GM18858 (cell line): ENCODE measurements around the gene SLC38A8.

ENCODE experiments used
- ATAC-seq: cut with Tn5 transposase; IDR thresholded peaks from one replicate; pipeline ENCODE4 v1.9.1; 2021; ENCODE audit not compliant: unreplicated experiment

SLC38A8 gene

DNA sequence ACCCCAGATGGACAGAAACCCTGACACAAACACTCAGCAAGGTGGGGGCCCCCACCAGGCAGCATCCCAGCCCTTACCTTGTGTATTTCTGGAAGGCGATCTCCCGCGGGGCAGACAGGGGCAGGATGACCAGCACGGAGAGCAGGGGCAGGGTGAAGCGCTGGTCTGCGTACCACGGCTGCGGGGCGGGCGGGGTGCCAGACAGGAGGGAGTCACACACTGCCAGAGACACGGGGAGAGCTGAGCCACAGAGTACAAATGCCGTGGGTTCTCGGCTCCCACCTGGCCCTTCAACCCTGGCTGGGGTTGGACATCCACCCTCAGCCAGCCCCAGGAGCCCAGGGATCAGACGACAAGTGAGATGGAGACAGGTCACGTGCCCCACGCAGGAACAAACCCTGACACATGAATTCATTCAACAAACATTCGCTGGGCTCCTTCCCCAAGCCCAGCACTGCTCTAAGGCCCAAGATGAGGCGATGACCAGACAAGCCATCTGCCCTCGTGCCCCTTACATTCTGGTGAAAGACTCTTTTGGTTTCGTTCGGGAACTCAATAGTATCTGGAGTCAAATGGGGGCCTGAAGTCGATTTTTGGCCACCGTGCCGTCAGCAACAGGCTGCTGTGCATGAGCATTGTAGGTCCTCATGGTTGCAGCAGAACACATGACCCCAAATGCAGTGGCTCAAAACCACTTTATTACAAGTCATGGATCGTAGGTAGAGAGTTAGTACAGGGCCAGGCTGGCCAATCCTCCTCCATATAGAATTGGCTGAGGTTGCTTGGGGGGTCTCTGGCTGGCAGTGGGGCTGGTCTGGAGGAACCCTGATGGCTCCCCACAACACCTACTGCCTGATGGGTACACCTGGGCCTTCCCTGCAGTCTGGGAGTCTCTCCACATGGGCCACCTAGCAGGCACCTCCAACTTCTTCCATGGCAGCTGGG lies 9.1 kb downstream of the SLC38A8 start:
- no peak for ATAC-seq

DNA sequence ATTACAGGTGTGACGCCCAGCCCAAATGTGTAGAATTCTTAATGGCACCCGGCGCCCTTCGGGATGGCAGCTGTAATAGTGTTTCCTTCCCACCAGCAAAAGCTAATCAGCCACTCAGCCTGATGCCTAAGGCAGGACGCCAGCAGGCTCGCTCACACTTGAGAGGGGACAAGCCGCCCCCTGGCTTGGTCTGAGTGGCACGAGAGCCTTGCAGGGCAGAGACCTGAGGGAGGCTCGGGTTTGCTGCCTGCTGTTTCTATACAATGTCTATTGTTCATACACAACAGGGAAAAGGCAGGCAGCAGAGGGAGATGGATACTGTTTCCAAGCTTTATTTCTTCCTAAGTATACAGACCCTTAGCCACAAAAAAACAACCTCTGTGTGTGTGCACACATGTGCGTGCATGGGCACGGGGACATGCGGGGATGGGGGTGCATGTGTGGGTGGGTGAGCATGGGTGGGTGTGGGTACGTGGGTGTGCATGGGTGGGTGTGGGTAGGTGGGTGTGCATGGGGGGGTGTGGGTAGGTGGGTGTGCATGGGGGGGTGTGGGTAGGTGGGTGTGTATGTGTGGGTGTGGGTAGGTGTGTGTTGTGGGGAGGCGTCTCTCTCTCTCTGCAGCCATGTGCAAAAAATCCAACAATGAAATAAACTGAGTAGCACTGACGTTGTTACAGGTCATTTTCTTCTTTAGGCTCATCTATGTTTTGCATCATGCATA lies 10.0 kb downstream of the SLC38A8 start:
- ATAC-seq, result no peak

DNA sequence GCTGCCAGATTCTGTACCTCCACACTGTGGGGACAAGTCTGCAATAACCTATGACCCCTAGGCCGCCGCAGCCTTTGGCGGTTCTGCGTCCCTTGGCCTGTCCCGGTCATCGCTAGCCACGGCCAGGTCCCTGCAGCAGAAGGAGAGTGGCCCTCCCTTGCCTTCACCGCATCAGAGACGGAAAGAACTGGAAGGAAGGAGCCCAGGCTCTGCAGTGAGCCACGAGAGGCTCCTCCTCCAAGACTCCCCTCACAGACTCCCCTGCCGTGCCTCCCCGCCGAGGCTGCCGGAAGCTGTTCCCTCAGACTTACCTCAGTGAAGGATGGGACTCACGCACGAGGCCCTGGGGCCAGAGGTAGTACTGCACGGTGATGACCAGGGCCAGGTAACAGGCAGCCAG lies 11.0 kb downstream of the SLC38A8 start:
- no peak for ATAC-seq

DNA sequence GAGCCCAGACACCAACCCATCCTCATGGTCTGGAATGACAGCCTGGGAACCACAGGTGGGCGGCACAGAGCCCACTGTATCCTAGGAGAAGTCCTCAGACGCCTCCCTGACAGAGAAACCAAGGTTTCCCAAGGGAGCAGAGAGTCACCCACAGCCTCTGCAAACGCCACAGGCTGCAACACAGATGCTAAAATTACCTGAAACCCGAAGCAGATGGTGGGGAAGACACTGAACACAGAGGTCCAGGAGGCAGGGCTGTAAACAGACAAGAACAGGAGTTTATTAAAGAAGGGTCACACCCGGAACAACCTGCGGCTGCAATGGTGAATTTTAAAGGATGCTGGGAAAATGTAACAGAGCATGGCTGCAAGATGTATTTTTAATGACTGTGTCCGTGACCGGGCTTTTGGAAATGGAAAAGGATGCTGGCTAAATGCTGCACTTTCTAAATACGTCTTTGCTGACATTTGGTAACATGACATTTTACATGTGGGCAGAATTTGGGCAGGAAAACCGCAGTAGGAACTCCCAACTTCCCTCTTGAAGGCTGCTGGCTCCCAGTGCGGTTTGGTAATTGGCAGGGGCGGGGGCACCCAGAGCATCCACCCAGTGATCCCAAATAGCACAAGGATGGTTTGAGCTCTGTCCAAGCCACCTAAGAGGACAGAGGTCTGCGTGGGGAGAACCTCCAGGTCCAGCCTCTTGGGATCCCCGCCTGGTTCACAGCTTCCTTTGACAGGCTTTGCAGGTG lies 13.1 kb downstream of the SLC38A8 start:
- ATAC-seq, result no peak

DNA sequence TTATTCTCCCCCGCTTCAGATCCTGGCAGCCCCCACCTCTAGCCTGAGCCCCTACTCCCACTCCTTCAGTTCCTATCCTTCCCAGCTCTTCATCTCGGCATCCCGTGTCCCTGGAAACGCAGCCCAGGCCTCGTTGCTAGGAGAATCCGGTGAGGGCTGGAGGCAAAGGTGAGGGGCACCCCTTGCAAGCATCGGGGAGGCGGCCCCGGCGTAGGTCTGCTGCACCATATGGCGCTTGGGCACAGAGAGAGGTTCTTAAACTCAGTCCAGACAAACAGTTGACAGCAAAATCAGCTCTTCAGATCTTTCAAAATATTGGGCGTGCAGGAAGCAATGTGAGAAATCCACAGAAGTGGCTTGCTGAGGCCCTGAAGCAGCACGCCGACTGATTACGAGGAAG lies 15.0 kb downstream of the SLC38A8 start:
- no peak for ATAC-seq

DNA sequence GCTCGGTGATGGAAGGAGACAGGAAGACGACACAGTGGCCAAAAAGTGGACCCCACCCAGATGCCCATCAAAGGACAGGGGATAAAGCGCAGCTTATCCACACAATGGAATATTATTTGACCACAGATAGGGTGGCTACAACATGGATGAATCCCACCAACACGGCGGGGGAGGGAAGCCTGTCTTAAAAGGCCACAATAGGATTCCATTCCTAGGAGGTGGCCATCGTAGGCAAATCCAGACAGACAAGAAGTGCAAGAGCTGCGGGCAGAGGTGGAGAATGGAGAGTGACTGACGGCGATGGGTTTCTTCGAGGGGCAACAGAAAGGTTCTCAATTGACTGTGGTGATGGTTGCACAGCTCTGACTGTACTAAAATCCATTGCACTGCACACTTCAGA lies 16.0 kb downstream of the SLC38A8 start:
- no peak for ATAC-seq

DNA sequence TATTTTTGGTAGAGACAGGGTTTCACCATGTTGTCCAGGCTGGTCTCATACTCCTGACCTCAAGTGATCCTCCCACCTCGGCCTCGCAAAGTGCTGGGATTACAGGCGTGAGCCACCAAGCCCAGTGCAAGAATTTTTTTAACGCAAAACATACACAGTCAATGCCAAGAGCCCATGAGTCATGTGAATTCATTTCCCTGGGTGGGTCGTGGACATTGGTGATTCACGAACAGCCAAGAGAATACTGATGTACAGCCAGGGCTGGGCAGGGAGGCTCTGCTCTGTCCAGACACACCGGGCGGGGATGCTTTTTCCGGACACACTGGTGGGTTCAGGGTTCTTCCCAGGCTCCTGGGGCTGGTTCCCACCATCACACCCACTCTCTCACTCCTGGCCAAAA lies 17.7 kb downstream of the SLC38A8 start:
- no peak for ATAC-seq

DNA sequence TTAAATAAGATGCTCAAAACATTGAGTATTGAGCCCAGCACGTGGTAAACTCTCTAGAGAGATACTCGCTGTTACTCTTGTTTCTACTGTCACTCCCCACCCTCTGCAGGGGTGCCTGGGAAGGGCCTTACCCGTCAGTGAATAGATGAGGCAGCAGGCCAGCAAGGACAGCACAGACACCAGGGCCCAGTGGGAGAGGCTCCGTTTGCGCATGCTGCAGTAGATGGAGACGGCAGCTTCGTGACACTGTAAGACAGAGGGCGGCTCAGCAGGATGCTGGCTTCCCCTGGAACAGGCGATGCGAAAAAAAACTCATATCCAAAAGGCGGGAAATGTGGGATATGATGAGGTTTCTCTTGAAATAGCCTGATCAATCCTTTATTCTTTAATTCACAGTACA lies 20.0 kb downstream of the SLC38A8 start:
- no peak for ATAC-seq

DNA sequence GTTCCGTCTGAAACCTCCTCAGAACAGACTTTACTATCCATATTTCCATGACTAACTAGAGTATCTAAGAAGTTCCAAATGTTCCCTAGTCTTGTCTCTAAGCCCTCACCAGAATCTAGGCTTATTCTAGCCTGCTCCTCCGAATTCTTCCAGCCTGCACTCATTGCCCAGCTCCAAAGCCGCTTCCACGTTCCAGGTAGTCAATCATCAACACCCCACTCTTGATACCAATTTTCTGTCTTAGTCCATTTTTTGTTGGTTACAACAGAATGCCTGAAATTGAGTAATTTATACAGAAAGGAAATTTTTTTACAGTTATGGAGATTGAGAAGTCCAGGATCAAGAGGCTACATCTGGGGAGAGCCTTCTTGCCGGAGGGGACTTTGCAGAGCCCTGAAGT lies 21.1 kb downstream of the SLC38A8 start:
- ATAC-seq, result no peak

DNA sequence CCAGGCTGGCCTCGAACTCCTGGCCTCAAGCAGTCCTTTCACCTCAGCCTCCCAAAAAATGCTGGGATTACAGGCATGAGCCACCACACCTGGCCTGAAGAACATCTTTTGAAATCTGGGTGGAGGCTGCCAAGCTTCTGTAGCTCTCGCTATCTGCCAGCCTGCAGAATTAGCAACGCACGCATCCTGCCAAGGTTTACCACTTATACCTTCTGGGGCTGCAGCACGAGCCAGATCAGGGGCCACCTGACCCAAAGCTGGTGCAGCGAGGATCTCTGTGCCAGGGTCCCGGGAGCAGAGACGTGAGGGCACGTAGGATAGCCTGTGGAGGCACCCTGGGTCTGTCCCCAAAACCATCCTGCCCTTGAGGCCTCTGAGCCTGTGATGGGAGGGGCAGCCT lies 22.2 kb downstream of the SLC38A8 start:
- ATAC-seq, result no peak

DNA sequence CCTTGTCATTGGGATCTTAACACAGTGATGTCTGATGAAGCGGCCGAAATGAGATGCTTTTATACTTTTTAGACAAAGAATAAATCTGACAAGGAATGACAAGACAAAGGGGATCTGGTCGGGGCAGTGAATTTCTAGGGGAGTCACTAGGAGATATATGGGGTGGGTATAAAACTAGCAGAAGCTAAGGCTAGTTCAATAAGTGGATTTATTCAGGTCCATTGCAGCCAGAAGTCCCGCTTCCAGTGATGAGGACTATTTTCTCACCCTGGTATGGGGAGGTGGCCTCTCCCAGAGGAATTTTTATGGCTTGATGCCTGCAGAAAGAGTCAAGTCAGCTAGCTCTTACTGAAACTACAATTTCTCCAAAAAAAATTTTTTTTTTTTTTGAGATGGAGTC lies 23.9 kb downstream of the SLC38A8 start:
- ATAC-seq, result no peak

DNA sequence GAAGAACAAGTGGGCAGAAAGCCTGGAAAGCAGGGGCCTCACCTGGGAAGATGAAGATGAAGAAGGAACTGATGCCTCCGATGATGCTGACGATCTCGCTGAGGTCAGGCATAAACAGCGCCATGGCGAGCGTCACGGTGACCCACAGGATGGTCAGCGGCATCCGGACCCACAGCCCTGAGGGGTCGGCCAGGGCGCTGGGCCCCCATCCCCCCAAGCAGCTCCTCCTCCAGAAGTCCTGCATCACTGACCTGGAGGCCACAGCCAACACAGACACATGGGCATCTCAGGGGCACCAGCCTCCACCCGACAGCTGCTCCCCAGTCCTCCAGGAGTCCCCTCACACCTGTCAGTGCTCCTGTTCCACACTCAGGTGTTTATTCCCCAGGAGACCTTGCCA lies 26.1 kb downstream of the SLC38A8 start:
- no peak for ATAC-seq

DNA sequence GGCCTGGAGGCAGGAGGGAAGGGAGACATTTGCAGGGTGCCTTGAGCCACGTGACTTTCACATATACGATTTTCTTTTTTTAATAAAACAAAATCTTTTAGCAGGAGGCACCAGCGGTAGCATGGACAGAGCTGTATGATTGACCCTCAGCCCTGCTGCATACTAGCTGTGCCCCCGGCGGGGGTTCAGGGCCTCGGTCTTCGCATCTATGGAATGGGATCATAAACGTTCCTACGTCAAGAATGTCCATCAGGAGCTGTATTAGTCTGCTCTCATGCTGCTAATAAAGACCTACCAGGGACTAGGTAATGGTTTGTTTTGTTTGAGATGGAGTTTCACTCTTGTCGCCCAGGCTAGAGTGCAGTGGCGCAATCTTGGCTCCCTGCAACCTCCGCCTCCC lies 27.2 kb downstream of the SLC38A8 start:
- ATAC-seq, result no peak

DNA sequence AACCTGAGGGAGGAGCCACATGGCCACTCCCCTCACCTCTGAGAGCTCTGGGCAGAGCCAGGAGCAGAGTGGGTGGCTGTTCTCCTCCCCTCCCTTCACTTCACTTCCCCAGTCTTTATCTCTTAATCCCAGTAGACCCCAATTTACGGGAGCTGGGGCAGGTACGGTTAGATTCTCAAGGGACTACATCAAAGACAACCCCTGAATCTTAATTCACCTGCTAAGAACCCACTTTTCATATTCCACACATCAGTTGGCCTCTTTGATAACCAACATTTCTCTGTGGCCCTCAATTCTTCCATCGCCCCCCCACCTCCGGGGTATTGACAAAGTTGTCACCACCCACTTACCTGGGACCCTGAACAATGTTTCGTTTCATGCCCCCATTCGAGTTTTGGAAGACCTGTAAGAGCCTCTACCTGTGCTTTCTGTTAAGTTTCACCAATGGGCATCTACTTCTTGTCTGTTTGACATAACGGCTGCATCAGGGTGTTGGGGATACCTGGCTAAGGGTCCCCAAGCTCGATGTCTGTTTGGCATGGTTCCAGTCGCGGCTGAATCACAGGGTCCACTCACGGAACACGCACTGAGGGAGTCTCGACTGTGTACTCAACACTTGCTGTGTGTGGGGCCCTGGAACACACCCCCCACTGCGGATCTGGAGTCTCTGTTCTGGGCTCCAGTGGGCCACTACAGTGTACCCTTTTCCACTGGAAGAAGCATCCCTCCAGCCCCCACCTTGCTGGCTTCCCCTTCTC lies 27.8 kb downstream of the SLC38A8 start:
- ATAC-seq, result no peak

DNA sequence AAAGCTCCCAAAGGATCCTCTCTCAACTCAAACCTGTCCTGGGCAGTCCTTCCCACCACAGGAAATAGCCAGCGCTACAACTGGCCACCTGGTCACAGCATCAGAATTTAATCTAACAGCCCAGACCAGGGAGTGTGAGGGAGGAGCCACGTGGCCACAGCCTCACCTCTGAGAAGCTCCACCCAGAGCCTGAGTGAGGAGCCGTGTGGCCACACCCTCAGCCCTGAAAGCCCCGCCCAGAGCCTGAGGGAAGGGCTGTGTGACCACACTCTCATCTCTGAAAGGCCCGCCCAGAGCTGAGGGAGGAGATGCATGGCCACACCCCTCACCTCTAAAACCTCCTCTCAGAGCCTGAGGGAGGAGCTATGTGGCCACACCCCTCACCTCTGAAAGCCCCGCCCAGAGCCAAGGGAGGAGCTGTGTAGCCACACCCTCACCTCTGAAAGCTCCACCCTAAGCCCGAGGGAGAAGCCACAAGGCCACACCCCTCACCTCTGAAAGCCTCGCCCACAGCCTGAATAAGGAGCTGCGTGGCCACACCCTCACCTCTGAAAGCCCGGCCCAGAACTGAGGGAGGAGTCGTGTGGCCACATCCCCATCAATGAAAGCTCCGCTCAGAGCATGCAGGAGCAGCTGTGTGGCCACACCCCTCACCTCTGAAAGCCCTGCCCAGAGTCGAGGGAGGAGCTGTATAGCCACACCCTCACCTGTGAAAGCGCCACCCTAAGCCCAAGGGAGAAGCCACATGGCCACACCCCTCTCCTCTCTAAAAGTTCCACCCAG lies 28.6 kb downstream of the SLC38A8 start:
- ATAC-seq, result peak; percentile 64

DNA sequence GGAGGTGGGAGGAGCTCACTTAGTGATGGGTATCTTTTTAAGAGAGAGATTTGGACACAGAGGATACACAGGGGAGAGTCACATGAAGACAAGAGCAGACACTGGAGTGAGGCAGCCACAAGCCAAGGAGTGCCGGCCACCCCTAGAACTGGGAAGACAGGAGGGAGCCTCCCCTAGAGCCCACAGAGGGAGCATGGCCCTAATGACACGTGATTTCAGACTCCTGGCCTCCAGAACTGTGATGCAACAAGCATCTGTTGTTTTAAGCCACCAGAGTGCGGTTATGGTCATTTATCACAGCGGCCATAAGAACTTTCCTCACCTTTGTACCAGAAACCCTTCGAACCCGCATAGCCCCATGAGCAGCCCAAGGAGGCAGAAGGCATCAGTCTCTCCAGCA lies 33.3 kb downstream of the SLC38A8 start:
- ATAC-seq, result no peak

DNA sequence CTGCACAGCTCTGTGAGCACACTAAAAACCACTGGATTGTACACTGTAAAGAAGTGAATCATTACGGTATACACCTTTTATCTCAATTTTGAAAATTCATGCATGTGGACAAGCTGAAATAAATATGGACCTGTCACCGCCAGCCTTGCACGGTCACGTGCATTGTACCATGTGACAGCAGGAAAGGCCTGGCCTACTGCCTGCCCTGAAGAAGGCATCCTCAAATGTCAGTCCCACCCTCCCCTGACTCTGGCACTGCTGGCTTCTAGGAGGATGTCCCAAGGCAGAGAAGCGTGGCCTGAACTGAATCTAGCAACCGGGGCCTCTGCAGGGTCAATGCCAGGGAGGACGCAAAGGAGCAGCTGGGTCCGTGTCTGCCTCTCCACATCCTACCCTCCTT lies 34.6 kb downstream of the SLC38A8 start:
- no peak for ATAC-seq

DNA sequence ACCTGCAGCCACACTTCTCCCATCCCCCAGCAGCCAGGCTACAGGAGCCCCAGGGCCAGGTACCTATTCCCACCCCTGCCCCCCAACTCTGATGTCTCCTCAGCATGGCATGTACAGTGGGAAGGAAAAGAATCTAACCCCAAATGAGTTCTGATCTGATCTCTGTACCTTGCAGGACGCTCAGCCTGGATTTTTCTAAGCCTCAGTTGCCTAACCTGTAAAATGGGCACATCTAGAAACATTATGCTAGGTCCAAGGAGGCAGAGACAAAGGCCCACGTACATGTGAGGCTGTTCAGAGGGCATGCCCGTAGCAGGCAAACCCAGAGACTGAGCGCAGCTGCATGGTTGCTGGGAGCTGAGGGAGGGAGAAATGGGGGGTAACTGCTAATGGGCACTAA lies 35.1 kb downstream of the SLC38A8 start:
- no peak for ATAC-seq

DNA sequence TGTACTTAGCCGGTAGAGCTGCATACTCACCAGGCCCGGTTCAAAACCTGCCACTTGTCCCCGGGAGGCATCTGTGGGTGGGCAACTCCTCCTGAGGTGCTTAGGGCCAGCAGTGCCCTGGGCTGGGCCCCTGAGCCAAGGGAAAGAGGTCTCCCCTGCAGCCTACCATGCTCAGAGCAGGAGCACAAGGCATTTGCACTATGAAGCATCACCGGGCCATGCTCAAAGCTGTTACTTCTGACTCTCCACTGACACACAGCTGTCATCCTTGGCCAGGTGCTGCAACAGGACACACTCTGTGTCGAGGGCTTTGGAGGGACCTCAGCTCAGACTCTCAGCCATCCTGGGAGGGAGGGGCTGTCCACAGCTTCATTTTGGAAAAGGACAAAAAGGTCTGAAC lies 37.2 kb downstream of the SLC38A8 start:
- ATAC-seq, result no peak

DNA sequence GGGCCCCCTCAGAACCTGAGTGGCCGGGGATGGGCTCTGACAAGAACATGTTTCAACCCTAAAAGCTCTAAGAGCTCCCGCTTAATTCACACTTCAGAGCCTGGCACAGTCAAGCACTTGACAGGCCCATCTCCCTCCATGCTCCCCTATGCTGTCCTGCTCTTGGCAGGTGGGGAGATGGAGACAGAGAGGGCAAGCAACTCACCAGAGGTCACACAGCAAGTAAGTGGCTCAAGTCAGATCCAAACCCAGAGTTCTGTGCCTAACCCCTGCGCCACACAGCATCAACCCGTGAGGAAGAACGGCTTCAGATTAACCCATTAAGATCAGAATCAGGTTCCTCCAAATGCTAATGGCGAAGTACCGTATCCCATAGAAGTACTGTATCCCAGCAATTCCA lies 38.2 kb downstream of the SLC38A8 start:
- no peak for ATAC-seq
